Glomerular endothelial cell (primary cell): ENCODE measurements around the gene DDA1. TPM values are rescaled to one million over a fixed set of nuclear protein-coding genes. Genes with fewer than 3 reads are reported as not detected.

Experiments
- DNase-seq: peaks from one replicate; pipeline ENCODE4 v3.0.0-alpha.2; 2011; ENCODE audit warnings: low read depth, low spot score; ENCODE audit errors: extremely low read depth
- total RNA-seq: library from RNA; depleted of rRNA; stranded (reverse); fragments of >200 nt; gene quantifications from 2 replicates; pipeline ENCODE4 v1.2.3, GENCODE V29; 2015

Gene DDA1
- total RNA-seq, 1 donor from 2014 or later = 78.0 TPM

DNA sequence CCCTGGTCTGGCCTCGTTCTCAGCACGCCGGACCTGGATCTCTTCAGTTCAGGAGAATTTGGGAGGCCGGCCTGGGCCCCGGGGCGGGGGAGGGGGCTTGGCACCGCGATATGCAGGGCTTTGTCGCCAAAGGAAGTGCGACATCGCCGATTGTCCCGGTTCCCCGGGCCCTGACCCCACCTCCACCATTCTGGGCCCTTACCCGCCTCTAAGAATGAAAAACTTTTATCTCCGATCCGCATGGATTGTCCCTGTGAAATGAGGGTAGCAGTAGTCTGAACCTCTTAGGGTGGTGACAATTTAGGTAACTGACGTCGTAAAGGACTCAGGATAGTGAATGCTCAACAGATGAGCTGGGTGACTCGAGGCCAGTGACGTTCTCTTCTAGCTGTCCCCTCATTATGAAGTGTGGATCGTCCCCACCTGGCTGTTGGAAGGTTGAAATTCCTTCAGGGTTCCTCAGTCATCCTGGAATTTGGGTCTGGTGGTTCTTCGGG, 650 bp downstream of the DDA1 start:
- DNase-seq = no peak

DNA sequence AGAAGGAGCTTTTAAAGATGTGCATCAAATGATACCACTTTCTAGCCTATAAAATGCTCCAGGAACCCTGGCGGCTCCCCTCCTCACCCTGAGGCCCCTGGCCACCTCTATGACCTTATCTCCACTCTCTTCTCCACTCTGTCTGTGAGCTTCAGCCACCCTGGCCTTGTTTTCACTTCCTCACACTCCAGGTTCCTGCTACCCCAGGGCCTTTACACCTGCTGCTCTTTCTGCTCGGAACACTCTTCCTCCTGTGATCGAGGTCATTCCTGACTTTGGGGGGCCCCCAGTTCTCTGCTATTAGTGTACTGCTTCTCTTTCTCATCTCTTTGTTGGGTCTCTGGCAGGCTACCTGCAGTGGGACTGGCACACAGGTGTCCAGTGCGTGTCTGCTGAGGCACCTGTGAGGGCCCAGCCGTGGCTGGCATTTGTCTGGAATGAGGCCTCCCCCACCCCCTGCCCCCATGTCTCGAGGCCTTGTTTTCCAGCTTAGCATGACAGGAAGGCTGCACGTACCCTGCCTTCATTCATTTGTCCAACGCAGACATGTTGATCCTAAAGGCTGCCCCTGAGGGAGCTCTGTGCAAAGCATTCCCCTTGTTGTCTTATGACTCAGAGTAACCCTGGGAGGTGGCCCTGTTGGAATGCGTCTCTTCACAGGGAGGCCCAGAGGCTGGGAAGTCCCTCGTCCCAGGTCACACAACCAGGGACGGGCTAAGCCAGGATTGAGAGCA, 2.3 kb downstream of the DDA1 start:
- DNase-seq = no peak

DNA sequence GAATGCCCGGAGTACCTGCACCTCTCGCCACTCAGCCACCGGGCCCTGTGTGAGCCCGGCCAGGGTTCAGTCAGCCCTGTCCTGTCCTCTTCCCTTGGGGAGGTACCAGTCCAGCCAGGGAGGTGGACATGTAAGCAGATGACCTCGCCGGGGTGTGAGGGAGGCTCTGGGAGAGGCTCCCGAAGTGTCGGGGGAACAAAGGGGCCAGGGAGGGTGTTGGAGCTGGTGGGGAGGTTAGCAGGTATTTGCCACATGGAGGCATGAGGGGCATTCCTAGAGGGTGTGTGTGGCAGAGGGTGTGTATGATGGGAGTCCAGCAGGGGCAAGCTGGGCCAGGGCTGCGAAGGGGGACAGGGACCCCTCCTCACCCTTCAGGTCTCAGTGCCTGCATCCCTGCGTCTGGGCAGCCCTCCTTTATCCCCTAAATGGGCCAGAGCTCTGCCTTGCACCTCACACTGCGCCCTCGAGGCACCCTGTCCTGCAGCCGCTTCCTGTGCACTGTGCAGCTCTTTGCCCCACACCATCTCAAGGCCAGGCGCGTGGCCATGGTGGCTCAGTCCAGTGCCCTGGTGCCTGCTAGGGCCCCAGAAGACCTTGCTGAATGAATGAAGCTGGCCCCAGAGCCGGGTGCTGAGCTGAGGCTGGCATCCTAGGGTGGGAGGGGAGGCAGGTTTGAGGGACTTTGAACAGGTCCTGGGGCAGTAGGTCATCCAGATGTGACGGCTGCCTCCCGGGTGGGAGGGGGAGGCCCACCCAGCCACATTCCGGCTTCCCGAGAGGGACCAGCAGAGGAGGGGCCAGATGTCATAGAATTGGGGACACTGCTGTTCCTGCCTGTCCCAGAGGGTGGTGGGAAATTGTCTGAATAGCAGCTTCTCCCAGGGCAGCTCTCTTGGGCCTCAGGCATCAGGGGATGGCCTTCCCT, 3.1 kb downstream of the DDA1 start:
- DNase-seq = no peak

DNA sequence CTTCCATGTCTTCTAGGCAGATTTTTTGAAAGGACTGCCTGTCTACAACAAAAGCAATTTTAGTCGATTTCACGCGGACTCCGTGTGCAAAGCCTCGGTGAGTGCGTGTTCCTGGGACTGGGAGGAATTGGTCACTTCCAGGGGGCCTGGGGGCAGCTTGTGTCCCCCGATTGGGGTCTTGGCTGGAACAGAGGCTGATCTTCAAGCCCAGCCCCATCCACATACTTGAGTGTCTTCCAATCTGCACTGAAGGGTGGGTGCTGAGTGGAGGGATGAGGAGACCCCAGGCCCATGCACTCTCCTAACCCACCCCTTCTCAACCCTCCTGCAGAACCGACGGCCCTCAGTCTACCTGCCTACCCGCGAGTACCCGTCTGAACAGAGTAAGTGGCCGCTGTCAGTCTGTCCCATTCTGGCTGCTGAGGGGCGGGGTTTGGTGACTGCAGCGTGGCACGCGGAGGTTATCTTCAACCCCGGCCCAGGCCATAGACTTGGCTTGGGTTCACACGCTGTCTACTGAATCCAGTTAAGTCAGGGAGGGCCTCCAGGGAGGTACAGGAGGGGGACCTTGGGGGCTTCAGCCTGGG, 4.7 kb downstream of the DDA1 start:
- DNase-seq = no peak

DNA sequence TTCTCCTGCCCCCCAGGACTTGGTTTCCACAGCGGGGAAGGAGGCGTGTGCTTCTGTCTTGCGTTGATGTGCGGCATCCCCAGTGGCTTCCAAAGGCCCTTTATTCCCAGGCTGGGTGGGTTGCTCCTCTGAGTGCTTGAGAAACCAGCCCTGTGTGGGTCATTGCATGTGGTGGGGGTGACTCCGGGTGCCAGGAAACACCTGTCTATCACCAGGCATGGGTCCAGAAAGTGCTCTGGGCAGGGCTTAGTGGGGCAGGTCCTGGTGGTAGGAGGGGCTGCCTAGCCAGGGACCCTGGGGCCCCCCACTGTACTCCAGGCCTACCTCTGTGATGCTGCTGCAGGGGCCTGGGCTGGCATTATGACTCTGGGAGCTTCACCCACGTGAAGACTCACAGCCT, 9.6 kb downstream of the DDA1 start:
- DNase-seq = no peak

DNA sequence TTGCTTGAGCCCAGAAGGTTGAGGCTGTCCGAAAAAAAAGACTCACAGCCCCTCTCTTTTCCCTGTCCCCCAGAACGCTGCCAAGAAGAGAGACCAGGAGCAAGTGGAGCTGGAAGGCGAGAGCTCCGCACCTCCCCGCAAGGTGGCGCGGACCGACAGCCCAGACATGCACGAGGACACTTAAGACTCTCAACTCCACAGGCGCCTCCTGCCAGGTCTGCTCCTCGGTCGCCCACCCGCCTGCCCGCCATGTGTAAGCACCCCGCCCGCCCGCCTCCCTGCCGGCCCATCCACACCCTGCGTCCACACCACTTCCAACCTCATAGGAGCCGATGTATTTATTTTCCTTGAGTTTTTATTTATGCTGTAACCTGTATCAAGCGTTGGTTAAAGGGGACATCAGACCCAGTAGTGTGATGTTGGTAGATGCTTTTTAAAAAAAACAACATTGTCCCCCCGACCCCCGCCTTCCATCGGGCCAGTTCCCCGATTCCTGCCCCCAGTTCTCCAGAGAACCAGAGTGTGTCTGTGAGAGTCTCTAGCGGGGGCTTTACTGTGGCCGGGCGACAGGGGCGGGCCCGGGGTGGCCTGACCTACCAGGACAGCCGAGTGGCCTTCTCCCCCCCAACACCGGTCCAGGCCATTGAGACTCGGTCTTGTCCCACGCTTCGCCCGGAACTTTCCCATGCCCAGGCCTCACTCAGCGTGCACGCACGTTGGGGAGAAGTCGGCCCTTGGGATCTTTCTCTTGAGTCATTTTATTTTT, 10.3 kb downstream of the DDA1 start:
- DNase-seq = no peak

DNA sequence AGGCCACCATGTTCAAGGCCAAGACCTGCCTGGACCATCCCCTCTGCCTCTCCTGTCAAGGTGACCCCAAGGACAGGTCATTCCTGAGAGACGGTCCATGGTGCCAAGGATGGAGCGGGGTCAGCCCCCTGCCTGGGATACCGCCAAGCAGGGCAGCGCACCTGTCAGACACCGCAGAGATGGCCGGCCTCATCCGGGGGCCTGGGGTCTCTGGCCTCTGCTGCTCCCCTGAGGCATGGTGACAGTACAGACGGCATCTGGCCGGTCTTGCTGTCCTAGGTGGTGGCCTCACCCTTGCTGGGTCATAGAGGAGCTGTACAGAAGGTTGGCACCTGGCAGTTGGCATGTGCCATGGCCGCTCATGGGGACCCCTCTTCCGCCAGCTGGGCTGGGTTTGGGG, 11.1 kb downstream of the DDA1 start:
- no peak for DNase-seq

DNA sequence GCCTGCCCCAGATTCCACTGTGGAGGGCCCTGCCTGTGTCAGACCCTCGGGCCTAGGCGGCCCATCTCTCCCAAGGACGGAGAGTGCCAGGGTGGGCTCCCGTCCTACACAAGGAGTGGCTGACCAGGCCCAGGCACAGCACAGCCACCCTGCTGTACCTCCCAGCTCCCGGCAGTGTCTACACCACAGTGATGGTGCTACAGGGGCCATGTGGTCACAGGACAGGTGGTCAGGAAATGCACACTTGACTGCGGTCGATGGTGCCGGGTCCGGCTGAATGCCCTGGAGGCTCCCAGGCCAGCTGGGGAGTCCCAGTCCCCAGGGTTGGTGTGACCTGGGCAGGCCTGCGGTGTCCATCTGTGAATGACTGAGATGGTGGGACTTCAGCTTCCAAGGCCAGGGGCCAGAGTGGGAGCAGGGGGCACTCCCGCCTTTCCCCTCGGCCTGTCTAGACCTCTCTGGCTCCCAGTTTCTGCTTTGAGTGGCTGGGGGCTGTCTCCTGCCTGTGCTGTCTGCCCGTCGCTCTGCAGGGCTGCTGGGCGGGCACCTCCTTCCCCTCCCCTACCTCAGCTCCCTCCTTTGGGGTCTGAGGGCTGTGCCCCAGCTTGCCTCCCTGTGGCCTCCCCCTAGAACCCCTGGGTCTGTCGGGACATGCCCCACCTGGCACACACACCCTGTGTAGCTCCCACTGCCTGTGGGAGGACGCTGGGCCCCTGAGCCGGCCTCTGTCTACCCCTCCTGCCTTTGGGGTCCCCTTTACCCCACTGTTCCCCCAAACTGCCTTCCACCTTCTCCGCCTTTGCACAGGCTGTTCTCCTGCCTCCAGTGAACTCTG, 12.5 kb downstream of the DDA1 start:
- no peak for DNase-seq

DNA sequence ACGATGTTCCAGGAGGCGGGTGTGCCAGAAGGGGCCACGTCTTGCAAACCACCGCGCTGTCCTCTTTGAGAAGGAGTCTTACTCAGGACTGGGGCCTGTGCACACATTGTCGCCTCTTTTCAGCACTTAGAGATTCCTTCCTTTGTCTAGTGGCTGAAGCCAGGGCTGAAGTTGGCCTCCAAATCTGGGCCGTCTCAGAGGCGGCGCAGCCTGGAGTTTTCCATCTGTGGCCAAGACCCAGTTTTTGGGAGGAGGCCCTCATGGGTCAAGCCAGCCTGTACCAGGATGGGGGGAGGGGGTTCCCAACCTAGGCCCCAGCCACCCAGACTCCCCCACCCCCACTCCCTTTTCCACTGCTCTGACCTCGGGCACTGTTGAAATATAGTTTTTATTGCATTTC, 13.5 kb downstream of the DDA1 start:
- DNase-seq = no peak

DNA sequence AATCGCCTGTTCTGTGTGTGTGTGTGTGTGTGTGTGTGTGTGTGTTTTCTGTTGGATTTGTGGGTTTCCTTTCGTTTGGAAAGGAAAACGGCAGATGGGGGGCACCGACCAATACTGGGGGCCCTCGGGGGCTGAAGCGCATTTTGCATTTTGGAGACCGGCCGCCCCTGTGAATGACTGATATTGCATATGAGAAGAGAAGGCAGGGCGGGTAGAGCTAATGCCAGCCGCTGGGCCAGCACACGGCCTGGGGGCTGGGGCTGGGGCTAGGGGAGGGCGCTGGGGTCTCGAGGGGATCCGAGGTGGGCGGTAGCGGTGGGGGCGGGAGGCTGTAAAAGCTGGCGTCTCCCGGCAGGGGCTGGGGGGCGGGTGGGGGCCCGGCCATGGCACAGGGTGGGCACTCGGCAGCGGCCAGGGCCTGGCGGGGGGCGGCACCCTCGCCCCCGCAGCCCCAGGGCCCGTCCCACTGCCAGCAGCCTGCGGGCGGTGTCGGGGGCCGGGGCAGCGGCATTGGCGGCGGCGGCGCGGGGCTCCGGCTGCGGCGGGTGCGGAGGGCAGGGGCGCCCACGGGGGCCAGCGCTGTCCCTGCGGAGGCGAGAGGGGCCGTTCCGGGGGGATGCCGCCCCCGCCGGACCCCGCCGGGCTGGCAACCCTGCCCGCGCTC, 14.1 kb downstream of the DDA1 start:
- DNase-seq = no peak

DNA sequence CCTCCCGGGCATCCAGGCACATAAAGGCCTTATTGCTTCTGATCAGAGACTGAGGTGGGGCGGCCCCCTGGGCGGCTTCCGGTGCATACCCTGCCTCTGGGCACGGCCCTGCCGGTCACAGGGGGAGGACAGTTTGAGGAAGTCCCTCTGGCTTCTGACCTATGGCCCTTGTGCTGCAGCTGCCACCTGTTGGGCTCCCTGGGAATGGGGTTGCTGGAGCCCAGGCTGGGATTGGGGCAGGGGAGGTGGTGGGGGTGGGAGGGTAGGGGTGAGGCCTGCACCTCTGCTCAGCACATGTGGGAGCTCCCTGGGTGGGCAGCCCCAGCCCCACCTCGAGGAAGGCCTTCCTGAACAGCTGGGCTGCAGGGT, 14.6 kb downstream of the DDA1 start:
- DNase-seq = no peak

DNA sequence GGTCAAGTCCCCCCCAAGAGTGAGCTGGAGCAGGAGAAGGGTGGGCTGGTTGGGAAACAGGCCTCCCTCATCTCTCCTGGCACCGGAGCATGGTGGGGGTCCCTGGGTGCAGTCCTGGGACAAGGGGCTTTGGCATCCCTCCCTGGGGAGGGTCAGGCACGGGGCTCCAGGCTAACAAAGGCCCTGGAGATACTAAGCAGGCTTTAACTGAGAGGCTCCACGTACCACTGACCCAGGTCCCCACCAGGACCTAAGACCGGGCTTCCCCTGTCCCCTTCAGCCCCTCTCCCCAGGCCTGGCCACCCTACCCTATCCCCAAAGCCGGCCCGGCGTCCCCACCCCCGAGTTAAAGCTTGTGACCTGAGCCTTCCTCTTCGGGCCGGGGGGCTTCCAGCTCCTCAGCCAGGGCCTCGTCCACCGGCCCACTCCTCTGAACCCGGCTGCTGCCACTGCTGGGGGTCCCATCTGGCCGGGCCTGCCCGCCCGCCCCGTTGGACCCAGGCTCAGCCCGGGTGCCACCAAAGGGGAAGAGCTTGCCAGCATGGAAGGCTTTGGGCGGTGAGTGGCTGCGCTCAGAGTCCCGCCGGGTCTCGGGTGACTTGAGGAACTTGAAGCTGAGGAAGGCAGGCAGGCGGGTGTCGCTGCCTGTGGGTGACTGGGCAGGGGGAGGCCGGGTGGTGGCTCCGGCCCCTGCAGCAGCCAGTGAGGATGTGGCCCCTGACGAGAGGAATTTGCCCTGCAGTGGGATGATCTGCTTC, 15.2 kb downstream of the DDA1 start:
- DNase-seq = no peak

DNA sequence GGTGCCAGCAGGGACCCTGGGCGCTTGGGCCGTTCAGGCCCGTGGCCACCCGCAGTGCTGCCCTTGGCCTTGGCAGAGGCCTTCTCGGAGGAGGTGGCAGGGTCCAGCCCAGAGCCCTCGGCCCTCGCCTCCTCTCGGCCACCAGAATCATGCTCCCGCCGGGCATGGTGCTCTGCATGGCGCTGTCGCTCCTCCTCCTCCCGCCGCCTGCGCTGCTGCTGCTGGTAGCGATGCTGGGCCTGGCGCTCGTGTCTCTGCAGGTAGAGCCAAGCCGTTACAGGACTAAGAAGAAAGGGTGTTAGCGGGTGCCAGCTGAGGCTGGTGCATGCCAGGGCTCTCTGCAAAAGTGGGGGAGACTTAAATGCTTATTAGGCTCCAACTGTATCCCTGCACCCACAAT, 15.8 kb downstream of the DDA1 start:
- DNase-seq = no peak

DNA sequence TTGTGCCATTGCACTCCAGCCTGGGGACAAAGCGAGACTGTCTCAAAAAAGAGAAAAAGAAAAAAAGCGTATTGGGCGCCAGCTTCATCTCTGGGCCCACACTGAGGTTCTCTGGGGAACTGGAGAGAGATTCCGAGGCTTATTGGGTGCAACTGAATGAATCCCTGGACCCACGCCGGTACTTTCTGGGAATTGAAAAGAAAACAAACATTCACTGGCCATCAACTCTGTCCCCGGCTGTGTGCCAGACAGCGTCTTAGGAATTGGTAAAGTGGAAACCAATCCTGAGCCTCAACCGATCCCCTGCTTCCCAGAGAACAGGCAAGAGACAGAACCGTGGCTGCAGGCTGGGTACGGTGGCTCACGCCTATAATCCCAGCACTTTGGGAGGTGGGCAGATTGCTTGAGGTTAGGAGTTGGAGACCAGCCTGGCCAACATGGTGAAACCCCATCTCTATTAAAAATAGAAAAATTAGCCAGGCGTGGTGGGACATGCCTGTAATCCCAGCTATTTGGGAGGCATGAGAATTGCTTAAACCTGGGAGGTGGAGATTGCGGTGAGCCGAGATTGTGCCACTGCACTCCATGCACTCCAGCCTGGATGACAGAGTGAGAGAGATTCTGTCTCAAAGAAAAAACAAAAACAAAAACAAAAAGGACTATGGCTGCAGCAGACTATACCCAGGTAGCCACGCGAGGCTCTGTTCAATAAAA, 16.7 kb downstream of the DDA1 start:
- no peak for DNase-seq

DNA sequence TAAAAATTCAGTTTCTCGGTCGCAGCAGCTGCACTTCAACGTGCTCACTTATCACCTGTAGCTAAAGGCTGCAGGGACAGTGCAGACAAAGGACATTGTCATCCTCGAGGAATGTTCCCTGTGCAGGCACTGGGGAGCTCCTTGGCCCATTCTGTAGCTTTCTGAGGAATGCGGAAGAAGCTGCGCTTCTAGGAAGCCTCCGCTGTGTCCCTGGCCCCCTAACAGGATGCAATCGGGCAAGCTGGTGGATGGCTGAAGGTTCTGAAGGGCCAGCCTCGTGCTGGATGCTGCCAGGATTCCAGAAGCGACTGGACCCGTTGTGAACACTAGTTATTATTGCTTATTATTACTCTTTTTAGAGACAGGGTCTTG, 17.2 kb downstream of the DDA1 start:
- no peak for DNase-seq

DNA sequence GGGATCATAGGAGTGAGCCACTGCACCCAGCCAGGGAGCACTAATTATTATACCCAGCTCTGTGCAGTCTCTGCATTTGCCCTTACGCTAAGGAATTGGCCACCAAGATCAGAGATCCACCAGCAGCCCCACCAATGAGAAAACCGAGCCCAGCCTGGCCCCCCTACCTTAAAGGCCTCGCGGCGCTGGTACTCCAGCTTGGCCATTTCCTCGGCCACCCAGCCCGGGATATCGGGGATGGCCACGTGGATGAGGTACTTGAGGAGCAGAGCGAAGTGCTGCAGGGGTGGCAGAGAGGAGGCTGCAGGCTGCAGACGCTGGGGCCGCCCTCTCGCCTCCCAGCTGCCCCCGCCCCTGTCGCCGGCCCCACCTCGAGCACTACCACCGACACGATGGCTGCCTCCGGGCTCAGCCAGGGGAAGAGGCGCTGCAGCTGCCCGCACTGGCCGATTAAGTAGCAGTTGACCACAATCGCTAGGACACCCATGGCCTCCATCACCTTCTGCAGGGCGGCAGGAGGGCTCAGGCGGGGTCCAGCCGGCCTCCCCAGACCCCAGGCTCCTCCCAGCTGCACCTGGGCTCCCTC, 17.8 kb downstream of the DDA1 start:
- DNase-seq = no peak

DNA sequence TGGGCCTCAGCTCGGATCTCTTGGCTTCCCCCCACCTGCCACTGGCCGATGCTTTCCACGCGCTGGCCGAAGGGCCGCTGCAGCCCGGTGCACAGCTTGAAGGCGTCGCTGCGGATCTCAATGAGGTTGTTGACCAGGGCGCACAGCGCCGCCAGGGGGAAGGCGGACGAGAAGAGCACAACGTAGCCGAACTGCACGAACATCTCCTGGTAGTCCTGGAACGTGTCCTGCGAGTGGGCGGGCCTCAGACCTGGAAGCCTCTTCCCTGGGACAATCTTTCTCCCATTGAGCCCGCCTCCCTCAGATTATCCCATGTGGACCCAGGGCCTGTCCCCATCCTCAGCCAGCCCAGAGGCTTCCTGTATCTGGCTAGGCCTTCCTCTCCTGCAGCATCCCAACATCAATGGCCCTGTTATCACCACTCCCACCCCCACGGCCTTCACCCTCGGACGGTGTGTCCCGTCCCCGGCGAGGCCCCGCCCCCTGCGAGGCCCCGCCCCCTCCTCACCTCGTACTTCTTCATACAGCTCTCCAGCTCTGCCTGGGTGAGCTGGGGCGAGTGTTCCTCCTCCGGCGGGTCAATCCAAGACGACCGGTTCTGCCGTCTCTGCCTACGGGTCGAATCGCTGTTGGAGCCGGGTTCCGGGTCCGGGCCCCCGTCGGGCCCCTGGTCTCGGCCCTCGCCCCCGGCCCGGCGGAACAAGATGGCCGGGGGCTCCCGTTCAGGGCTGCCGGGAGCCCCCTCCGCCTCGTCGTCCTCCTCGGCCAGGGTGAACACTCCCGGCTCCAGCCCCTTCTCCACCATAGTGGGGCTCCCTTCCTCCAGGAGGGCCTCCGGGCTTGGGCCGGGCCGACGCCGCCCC, 18.5 kb downstream of the DDA1 start:
- DNase-seq = no peak
